COLO829 (cell line): ENCODE data around the gene NUMA1.

Experiments used
- DNase-seq: peaks from one replicate; pipeline ENCODE4 v3.0.0; 2012; ENCODE audit warnings: low spot score

NUMA1 gene

GRCh38 chr11:72023335-72023734, 57.0 kb downstream of the NUMA1 start:
- DNase-seq, result no peak

DNA sequence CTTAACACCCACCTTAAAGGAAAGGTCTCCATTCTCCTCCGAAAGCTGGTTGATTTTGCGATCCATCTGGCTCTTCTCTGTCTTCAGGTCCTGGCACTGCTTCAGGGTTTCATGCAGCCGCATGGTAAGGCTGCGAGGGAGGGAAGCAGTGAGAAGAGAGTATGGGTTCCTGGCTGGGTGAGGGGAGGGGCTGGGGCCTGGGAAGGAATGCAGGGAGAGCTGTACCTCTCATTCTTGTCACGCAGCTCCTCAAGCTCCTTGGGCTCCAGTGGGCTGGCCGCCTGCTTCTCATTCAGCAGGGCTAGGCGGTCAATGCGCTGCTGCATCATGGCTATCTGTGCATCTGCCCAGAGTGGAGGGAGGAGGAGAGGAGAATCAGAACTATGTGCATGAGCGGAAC, 62.2 kb downstream of the NUMA1 start:
- DNase-seq, result no peak

DNA sequence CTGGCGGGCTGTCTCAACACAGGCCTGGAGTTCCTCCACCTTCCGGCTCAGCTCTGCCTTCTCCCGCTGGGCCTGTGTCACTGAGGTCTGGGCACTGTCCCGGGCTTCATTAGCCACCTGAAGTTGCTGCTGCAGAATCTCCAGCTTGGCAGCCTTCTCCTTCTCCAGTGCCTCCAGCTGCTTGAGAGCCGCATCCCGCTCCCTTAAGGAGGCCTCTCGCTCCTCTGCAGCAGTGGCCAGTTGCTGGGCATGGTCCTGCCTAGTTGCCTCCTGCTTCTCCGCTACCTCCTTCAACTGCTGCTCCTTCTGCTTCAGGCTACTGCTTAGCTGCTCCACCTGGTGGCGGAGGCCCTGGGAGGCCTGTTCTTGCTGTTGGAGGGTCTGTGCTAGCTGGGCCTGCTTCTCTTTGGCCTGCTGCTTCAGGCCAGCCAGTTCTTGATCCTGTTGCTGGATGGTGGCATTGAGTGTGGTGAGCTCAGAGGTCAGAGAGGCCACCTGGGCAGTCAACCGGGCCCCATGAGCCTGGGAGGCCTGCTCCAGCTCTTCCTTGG, 64.8 kb downstream of the NUMA1 start:
- no peak for DNase-seq

- no peak for DNase-seq
Observed at GRCh38 chr11:72014761-72015320, 65.5 kb downstream of the NUMA1 start.

DNA sequence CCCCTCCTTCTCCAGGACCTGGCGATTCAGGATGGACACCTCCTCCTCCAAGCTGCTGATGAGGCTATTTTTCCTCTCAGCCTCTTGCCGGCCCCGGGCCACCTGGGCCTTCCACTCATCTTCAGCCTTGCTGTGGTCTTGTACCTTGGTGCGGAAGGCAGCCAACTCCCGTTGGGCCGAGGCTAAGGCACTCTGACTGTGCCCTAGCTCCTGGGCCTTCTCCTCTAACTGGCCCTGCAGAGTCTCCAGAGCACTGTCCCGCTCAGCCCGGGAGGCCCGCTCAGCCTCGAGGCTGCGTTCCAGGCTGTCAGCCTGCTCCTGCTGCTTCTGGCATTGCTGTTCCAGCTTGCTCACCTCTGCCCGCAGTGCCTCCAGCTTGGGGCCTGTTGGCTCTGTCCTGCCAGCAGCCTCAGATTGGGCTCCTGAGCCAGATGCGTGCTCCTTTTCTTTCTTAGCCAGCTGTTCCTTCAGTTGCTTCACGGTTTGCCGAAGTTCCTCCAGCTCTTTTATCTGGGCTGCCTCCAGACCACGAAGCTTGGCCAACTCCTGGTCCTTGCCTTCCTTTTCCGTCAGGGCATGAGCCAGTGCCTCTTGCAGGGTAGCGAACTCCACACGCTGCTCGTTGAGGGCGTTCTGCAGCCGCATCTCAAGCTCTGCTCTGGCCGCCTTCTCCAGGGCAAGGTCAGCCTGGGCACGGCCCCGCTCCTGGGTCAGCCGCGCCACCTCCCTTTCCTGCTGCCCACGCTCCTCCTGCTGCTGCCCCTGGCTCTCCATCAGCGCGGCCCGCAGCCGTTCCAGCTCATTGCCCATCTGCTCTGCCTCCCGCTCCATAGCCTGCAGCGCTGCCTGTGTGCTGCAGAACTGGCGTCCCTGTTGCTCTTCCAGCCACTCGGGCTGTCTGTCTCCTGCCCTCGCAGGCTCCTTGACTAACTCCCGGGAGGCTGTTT, 66.3 kb downstream of the NUMA1 start:
- no peak for DNase-seq

DNA sequence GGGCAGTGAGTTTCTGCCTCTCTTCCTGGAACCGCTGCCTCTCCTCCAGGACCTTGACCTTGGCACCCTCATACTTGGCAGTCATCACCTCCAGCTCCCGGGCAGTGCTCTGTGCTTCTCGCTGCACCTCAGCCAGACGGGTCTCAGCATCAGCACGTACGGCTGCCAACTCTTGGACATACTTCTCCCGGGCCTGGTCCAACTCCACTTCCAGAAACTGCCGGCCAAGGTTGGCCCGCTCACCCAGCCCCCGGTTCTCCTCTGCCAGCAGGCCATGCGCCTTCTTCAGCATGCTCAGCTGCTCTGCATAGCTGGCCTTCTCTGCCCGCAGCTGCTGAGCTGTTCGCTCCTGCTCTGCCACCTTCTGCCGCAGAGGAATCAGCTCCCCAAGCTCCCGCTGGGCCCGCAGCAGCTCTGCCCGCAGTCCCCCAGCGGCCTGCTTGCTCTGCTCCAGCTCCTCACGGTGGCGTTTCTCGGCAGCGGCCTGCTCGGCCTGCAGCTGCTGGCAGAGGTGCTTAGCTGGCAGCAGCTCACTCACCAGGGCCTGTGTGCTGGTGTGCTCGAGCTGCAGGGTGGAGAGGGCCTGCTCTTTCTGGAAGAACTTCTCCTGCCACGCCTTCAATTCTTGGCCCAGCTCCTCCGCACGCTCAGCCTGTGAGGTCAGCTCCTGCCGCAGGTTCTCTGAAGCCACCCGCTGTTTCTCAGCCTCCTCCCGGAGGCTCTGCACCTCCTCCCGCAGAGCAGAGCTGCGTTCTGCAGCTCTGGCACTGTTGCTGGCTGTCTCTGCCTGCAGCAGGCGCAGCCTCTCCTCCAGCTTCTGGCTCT, 67.2 kb downstream of the NUMA1 start:
- no peak for DNase-seq

DNA sequence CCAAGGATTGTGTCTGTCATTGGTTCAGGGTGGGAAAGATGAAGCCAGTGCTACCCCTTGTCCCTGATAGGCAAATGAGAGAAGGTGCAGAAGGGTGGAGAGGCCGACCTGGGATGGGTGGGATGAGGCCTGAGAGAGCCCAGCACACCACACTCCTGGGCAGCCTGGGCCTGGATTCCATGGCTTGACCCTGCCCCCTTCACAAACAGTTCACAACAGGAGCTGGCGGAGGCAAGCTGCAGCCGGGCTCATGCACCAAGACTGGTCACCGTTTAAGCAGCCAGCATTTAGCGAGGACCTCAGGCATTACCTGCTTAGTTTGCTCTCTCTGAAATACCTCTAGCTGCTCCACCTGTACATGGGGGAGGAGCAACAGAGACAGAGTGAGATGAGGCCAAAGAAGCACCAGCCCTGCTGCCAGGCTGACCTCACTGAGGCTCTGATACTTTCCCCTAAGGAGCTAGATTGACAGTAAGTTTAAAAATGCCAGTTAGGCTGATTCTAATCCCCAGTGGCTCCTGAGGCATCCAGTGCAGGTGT, 68.2 kb downstream of the NUMA1 start:
- DNase-seq, result no peak

GRCh38 chr11:72010529-72011233, 69.7 kb downstream of the NUMA1 start:
- DNase-seq, result no peak

GRCh38 chr11:72009156-72009555, 71.2 kb downstream of the NUMA1 start:
- no peak for DNase-seq

DNA sequence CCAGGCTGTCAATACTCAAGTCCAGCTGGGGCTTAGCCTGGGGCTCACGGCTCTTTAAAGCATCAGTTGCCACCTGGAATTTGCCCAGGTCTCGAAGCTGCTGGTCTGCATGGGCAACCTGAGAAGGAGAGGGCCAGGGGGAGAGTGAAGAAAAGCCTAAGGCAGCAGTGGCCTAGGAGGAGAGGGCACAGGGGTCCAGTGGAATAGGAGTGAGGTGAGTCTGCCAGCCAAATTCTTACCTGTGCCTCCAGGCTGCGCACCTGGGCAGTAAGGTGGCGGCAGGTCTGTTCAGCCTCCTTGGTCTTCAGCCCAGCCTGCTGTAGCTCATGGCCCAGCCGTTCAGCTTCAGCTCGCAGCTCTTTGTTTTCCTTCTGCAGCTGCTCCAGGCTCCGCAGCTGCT, 71.6 kb downstream of the NUMA1 start:
- DNase-seq, result no peak

- no peak for DNase-seq
Observed at GRCh38 chr11:72007587-72007986, 72.8 kb downstream of the NUMA1 start.

- no peak for DNase-seq
Observed at GRCh38 chr11:72007089-72007476, 73.3 kb downstream of the NUMA1 start.

DNA sequence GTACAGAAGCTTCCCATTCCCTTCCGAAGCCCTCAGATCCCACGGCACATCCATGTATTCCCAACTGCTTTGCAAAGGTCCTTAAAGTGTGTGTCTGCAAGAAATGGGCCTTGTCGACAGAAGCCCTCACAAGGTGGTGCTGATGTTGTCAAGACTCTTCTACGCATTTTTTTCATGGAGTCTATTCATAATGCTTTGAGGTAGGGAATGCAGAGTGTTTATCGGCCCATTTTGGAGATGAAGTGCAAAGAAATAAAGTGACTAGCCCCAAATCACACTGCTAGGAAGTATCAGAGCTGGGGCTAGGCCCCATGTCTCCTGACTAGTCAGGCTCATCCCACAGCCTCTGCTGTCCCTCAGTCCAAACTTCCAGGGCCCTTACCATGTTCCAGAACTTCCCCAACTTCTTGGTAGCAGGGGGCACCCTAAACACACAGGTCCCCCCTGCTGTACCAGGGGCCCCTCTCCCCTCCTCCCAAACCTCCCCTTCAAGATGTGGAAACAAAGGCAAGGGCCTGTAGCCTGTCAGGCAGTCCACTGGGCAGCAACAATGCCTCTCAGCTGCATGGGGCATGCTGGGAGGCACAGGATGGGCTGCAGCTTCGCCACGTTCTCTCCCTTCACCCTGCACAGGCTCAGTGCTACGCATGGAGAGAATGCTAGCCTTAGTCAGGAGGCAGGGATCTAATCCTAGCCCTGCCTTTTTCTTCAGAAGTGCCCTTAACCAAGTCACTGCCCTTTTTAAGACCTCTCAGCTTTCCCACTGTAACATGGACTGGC, 73.8 kb downstream of the NUMA1 start:
- DNase-seq, result no peak

GRCh38 chr11:72005347-72006260, 74.7 kb downstream of the NUMA1 start:
- DNase-seq, result no peak

DNA sequence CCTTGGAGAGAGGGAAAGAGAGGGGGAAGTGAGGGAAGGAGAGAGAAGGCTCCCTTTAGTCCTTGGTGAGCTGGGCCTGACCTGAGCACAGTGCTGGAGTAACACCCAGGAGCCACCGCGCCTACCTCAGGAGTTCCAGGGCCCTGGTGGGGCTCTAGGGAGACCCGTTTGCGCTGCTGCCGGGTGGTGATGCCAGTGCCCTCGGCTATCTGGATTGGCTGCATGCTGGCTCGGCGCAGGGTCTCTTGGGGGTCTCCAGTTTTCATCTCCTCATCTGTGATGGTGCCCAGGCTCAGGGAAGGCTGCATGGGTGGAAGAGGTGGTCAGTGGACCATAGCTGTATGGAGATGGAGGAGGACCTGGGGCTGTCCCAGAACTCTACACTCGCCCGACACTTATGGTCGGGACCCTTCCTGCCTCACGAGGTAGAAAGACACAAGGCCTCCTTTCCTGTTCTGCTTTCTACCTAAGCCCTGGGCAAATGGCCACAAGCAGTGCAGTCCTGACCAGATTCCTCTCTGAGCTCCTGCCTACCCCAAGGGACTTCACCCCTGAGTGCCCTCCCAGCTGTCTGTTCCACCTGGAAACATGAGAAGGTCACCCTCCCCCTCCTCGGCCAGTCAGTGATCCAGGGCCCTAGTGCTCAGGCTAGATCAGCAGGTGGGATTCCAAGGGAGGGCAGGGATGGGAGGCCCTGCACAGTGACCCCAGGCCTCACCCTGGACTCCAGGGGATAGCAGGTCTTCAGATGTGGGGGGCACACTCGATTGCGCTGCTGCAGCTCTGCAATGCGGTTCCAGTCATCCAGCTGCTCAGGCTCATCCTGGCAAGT, 75.6 kb downstream of the NUMA1 start:
- DNase-seq, result no peak

GRCh38 chr11:72003776-72004171, 76.6 kb downstream of the NUMA1 start:
- no peak for DNase-seq

DNA sequence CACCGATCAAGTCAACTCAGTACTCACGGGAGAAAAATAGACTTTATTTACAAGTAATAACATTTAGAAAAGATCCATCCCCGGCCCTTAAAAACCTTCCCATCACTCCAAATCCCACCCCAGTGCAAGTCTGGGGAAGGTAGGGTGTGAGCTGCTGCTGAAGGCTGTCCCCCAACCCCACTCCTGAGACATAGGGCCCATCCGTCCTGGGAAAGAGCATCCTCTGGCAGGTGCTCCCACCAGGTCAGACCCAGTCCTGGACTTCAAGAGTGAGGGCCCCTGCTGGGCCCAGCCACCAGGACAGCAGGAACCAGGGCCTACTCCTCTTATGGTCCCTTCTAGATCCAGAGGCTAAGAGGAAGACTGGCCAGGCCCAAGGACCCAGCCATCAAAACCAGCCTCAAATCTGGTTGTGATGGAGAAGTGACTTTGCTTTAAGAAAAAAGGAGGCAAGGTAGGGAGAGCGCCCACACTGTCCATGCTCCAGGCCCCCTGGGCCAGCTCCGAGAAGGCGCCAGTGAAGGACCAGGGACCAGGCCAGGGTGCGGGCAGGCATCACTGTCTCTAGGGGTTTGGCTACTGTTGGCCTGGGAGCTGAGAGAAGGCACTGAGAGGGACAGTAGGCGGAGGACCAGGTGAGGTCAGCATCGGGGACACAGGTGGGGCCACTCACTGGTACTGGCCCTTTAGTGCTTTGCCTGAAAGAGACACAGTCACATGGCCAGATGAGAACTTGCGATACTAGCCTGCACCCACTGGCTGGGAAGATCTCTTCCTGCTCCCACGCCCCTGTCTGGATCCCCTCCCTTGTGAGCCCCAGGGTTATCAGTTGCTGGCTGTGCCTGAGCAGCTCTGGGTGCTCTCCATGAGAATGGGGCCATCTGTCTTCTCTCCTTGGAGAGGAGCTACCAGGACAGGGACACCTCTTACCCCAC, 77.2 kb downstream of the NUMA1 start:
- no peak for DNase-seq
